NT2/D1 (cell line): ENCODE measurements around the gene CROCC2.
A peak's percentile ranks its signal among the peaks of the same experiment; 100 is the strongest.

Experiments used
- DNase-seq: peaks from one replicate; pipeline ENCODE4 v3.0.0-alpha.2; 2011; ENCODE audit warnings: low read depth, low spot score
- H3K27me3 ChIP-seq: 2 replicates; pipeline ENCODE4 v1.6.0; 2011; ENCODE audit warnings: mild to moderate bottlenecking; ENCODE audit not compliant: insufficient read length, insufficient read depth
- H3K36me3 ChIP-seq: 2 replicates; pipeline ENCODE4 v1.6.1; 2011; ENCODE audit warnings: mild to moderate bottlenecking, low read length, mixed read lengths; ENCODE audit not compliant: insufficient read depth, insufficient read length
- H3K4me1 ChIP-seq: 2 replicates; pipeline ENCODE4 v1.5.1; 2011; ENCODE audit not compliant: insufficient read depth, insufficient read length
- H3K4me3 ChIP-seq: 2 replicates; pipeline ENCODE4 v1.5.1; 2011; ENCODE audit warnings: low read depth; ENCODE audit not compliant: insufficient read length
- H3K9ac ChIP-seq: 2 replicates; pipeline ENCODE4 v1.6.0; 2011; ENCODE audit warnings: low read depth; ENCODE audit not compliant: insufficient read length
- H3K9me3 ChIP-seq: 2 replicates; pipeline ENCODE4 v1.5.1; 2011; ENCODE audit warnings: mild to moderate bottlenecking, low read length; ENCODE audit not compliant: insufficient read depth
- SUZ12 ChIP-seq: IDR thresholded peaks from 2 replicates; pipeline ENCODE4 v1.6.1; 2011; ENCODE audit not compliant: insufficient read length, insufficient read depth; ENCODE audit errors: extremely low read depth
- YY1 ChIP-seq: IDR thresholded peaks from 2 replicates; pipeline ENCODE4 v1.6.1; 2011; ENCODE audit not compliant: insufficient read length, insufficient read depth
- ZNF274 ChIP-seq: IDR thresholded peaks from 2 replicates; pipeline ENCODE4 v1.6.1; 2011; ENCODE audit warnings: mild to moderate bottlenecking, low read depth, low read length

The CROCC2 gene

DNA sequence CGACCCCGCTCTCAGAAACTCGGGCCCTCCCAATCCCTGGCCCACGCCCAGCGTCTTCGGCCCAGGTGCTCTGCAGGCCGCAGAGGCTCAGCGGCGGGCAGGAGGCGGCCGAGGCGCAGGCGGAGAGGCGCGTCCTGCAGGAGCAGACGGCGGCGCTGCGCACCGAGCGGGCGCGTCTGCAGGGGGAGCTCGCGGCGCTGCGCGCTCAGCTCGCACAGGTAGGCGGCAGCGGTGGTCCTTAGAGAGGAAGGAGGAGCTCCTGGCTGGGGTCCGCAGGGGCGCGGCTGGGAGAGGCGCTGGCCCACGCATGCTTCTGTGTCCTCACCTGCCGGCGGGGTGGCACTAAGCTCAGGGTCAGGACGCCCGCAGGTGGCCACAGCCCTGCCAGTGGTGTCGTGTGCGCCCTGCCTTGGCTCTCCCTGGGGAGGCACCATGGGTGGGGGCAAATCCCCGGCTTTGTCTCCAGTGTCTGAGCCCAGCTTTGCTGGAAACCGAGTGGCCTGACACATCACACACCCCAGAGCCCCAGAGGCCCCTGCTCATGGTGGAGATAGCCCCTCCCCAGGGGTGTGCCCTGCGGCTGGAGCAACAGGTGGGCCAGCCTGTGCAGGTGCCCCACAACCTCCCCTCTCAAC, 77.3 kb downstream of the CROCC2 start:
- H3K36me3 ChIP-seq: no peaks in the 10 kb centered on the region
- H3K9ac ChIP-seq: no peak overlapping the region
- peaks cover 3% of the 10 kb centered on the region for H3K4me1 ChIP-seq
- peak; percentile 80 for DNase-seq
- TF ChIP-seq SUZ12: no peak
- H3K27me3 ChIP-seq: peaks cover 30% of the 10 kb centered on the region
- H3K9me3 ChIP-seq: peaks cover 22% of the 10 kb centered on the region
- H3K4me3 ChIP-seq: no peak overlapping the region

DNA sequence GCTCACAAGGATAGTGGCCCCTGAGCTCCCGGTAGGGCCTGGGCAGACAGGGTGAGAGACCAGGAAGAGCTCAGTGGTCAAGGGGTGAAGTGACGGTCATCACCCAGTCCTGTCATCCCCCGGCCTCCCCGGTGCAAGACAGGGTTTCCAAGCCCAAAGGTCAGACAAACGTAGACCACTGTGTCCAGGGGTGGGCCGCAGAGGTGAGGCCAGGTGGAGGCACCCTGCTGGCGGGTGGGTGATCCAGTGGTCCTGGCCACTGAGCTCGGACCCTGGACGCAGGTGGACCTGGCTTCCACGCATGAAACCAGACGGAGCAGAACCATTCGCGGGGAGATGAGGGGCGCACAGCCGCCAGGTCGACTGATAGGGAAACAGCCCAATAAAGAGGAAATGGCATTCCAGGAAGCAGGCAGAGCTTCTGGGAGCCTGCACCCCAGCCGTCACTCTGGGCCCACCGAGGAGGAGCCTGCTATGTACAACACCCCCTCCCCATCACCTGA, 77.9 kb downstream of the CROCC2 start:
- no peak overlapping the region for H3K9ac ChIP-seq
- peaks cover 28% of the 10 kb centered on the region for H3K9me3 ChIP-seq
- peaks cover 3% of the 10 kb centered on the region for H3K4me1 ChIP-seq
- peaks cover 30% of the 10 kb centered on the region for H3K27me3 ChIP-seq
- H3K4me3 ChIP-seq: no peak overlapping the region
- no peaks in the 10 kb centered on the region for H3K36me3 ChIP-seq
- TF ChIP-seq ZNF274 (no peak), YY1 (no peak), SUZ12 (no peak)
- no peak for DNase-seq

DNA sequence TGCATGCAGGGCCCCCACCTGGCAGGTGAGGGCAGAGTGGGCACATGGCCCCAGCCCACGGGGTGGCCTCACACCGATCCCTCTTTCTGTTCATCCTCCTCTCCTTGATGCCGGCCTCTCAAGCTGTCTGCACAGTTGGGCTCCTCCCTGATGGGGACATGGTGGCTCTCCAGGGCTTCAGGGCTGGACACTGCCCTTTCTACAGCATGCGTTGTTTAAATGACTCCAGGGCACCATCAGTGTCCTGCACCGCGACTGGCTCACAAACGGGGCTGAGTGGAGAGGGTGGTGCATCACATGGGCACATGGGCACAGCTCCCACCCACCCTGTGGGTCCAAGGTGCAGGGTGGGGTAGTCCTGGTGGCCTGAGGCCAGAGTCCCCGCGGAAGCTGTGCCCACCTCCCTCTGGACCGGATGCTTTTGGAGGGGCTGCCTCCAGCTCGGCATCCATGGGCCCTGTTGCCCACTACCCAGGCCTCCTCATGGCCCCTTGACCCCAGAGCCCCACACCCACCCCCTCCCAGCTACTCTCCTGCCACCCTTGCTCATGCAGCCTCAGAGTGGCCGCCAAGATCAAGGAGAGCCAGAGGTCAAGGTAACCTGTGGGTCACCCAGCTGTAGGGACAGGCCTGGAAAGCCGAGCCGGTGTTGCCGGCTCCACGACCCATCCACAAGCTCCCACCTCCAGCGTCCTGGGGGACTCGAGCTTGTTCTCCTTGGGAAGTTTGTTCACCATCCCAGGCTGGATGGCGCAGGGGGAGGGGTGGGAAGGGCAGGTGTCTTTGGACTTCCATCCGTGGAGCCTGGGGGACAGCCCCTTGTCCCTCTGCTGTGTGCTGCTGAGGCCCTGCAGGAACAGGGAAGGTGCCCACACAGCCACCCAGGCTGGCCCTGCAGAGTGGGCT, 80.0 kb downstream of the CROCC2 start:
- Histone ChIP-seq H3K9ac (no peak overlapping the region), H3K4me3 (no peak overlapping the region)

DNA sequence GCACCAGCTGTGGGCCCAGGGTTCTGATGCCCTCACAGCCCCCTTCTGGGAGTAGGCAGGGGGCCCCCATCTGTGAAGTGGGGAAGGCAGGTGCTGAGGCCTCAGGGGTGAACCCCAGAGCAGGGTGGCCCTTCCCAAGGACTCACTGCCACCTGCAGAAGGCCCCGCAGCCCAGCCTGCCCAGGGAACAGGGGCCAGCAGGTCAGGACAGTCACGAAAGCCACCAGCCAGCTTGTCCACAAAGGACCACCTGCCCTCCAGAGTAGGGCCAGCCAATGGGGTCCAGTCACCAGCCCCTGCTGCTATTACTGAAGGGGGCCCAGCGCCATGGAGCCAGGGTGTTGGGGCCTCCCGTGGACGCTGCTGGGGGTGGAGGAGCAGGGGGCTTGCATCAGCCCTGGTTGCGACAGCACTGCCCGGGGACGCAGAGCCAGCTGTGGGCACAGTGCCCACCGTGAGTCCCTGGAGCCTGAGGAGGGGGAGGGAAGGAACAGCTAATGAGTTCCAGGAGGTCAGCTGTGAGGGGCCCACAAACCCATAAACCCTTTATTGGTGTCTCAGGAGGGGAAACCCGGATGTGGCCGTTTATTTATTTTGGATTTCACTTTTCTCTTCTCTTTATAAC, 80.8 kb downstream of the CROCC2 start:
- H3K4me1 ChIP-seq: peaks cover 9% of the 10 kb centered on the region
- H3K9me3 ChIP-seq: peaks cover 38% of the 10 kb centered on the region
- TF ChIP-seq YY1 (no peak), SUZ12 (no peak), ZNF274 (no peak)
- H3K27me3 ChIP-seq: peaks cover 24% of the 10 kb centered on the region
- no peak overlapping the region for H3K4me3 ChIP-seq
- H3K36me3 ChIP-seq: no peaks in the 10 kb centered on the region
- no peak for DNase-seq
- H3K9ac ChIP-seq: no peak overlapping the region

More for the DNA sequence above, 80.0 kb downstream of the CROCC2 start:
- no peak for DNase-seq
- Histone ChIP-seq H3K4me1 (peaks cover 3% of the 10 kb centered on the region), H3K9me3 (peaks cover 38% of the 10 kb centered on the region), H3K36me3 (no peaks in the 10 kb centered on the region), H3K27me3 (peaks cover 29% of the 10 kb centered on the region)
- no peak for TF ChIP-seq YY1
- no peak for TF ChIP-seq SUZ12
- TF ChIP-seq ZNF274: no peak

DNA sequence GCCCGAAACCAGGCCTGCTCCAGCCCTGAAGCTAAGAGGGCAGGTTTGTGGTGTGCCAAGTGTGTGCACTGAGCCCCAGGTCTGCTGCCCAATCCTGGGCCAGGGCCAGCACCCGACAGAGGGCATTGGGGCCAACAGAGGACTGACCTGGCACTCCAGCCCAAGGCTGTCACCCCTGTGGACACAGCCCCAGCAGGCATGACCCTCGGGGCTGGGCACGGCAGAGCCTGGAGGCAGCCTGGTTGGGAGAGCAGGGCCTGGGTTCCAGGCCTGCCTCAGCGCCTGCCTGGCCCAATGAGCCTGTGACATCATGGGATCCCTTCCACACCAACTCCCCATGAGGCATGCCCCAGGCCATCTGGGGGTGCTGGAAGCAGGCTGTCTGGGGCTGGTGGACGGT, 81.5 kb downstream of the CROCC2 start:
- Histone ChIP-seq H3K27me3 (peaks cover 17% of the 10 kb centered on the region), H3K36me3 (no peaks in the 10 kb centered on the region), H3K9me3 (peaks cover 38% of the 10 kb centered on the region), H3K9ac (no peak overlapping the region), H3K4me1 (peaks cover 13% of the 10 kb centered on the region), H3K4me3 (no peak overlapping the region)
- DNase-seq: no peak
- TF ChIP-seq YY1: no peak
- no peak for TF ChIP-seq ZNF274
- TF ChIP-seq SUZ12: no peak

DNA sequence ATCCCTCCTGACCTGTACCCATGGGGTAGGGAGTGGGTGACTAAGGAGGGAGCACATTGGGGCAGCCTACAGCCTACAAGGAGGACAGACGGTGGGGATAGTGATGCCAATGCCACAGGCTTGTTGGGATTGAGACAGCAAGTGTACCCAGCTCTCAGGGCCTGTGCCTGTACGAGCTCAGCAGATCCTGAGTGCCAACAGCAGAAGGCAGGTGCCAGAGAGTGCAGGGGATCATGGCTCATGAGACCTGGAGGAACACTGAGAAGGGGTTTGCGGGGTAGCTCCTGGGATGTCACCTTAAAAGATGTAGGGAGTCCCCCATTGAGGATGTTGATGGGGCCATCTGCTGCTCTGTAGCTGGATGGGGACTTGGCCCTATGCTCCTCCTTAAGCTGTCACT, 82.0 kb downstream of the CROCC2 start:
- Histone ChIP-seq H3K9me3 (peaks cover 38% of the 10 kb centered on the region), H3K4me3 (no peak overlapping the region), H3K36me3 (no peaks in the 10 kb centered on the region), H3K27me3 (peaks cover 11% of the 10 kb centered on the region), H3K9ac (no peak overlapping the region), H3K4me1 (peaks cover 17% of the 10 kb centered on the region)
- TF ChIP-seq YY1 (no peak), ZNF274 (no peak), SUZ12 (no peak)
- no peak for DNase-seq
